Peyer's patch (tissue), 4 donors: ENCODE measurements around the gene PLEKHM2.

Source experiments
- POLR2A ChIP-seq, 2 donors: fragments of 450-650 bp; IDR thresholded peaks; one replicate each; pipeline ENCODE4 v1.5.1; 2017; ENCODE audit warnings: antibody characterized with exemption in 2 of 2, mild to moderate bottlenecking in 2 of 2, moderate library complexity in 2 of 2
- TF ChIP-seq, protein P1 (sequence below), 6 experiments: fragments of 450-650 bp in 4 of 6; fragments of 200-600 bp in 2 of 6; sonication (generic) in 1 of 6; IDR thresholded peaks; one replicate each; pipeline ENCODE4 v1.5.1; 2017 to 2019; ENCODE audit warnings: antibody characterized with exemption in 6 of 6, mild to moderate bottlenecking in 3 of 6, moderate library complexity in 1 of 6

DNA sequence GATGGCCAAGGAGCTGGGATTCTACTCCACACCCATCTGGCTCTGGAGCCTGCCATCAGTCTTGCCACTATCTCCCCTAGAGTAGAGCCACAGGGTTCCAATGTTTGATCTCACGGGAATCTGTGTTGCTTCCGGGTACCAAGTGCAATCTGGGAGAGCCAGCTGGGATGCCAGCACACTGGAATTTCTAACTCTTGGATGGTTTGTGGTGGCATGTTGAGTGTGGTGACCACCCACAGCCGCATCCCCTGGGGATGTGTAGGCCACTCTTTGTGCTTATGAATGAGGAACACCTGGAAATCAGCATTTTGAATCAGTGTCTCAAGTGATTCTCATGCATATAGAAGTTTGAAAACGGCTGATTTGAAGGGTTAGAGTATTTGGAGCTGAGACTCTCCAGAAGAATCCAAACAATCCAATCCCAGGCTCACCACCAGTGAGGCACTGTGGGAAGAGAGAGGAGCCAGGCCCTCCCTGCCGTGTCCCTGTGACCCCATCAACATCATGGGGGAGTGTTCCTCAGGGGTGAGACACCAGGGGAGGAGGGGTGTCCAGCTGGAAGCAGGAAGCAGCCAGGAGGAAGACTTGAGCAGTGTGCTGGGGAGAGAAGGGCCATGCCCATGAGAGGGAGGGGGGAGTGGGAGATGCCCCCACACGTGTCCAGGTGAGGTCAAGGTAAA, 87.9 kb downstream of the PLEKHM2 start:
- TF ChIP-seq POLR2A (IDR thresholded peaks at IDR 0.05): no peak
- TF ChIP-seq, protein P1, sequence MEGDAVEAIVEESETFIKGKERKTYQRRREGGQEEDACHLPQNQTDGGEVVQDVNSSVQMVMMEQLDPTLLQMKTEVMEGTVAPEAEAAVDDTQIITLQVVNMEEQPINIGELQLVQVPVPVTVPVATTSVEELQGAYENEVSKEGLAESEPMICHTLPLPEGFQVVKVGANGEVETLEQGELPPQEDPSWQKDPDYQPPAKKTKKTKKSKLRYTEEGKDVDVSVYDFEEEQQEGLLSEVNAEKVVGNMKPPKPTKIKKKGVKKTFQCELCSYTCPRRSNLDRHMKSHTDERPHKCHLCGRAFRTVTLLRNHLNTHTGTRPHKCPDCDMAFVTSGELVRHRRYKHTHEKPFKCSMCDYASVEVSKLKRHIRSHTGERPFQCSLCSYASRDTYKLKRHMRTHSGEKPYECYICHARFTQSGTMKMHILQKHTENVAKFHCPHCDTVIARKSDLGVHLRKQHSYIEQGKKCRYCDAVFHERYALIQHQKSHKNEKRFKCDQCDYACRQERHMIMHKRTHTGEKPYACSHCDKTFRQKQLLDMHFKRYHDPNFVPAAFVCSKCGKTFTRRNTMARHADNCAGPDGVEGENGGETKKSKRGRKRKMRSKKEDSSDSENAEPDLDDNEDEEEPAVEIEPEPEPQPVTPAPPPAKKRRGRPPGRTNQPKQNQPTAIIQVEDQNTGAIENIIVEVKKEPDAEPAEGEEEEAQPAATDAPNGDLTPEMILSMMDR (IDR thresholded peaks at IDR 0.05): no peak
